ENCODE data around the gene RAB3C.

- TF ChIP-seq, protein P1, sequence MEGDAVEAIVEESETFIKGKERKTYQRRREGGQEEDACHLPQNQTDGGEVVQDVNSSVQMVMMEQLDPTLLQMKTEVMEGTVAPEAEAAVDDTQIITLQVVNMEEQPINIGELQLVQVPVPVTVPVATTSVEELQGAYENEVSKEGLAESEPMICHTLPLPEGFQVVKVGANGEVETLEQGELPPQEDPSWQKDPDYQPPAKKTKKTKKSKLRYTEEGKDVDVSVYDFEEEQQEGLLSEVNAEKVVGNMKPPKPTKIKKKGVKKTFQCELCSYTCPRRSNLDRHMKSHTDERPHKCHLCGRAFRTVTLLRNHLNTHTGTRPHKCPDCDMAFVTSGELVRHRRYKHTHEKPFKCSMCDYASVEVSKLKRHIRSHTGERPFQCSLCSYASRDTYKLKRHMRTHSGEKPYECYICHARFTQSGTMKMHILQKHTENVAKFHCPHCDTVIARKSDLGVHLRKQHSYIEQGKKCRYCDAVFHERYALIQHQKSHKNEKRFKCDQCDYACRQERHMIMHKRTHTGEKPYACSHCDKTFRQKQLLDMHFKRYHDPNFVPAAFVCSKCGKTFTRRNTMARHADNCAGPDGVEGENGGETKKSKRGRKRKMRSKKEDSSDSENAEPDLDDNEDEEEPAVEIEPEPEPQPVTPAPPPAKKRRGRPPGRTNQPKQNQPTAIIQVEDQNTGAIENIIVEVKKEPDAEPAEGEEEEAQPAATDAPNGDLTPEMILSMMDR (IDR thresholded peaks at IDR 0.05), result no peak
- TF ChIP-seq, protein P2, sequence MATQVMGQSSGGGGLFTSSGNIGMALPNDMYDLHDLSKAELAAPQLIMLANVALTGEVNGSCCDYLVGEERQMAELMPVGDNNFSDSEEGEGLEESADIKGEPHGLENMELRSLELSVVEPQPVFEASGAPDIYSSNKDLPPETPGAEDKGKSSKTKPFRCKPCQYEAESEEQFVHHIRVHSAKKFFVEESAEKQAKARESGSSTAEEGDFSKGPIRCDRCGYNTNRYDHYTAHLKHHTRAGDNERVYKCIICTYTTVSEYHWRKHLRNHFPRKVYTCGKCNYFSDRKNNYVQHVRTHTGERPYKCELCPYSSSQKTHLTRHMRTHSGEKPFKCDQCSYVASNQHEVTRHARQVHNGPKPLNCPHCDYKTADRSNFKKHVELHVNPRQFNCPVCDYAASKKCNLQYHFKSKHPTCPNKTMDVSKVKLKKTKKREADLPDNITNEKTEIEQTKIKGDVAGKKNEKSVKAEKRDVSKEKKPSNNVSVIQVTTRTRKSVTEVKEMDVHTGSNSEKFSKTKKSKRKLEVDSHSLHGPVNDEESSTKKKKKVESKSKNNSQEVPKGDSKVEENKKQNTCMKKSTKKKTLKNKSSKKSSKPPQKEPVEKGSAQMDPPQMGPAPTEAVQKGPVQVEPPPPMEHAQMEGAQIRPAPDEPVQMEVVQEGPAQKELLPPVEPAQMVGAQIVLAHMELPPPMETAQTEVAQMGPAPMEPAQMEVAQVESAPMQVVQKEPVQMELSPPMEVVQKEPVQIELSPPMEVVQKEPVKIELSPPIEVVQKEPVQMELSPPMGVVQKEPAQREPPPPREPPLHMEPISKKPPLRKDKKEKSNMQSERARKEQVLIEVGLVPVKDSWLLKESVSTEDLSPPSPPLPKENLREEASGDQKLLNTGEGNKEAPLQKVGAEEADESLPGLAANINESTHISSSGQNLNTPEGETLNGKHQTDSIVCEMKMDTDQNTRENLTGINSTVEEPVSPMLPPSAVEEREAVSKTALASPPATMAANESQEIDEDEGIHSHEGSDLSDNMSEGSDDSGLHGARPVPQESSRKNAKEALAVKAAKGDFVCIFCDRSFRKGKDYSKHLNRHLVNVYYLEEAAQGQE (IDR thresholded peaks at IDR 0.05; ENCODE audit: insufficient read depth in 1 of 2, low read depth in 2 of 2, low read length in 1 of 2), result no peak
Observed at GRCh38 chr5:58606064-58606463, 23.2 kb downstream of the RAB3C start.

All from Panc1 (cell line).